AG04450 (cell line): ENCODE data around the gene RNF208. TPM values are rescaled to one million over a fixed set of nuclear protein-coding genes. Genes with fewer than 3 reads are reported as not detected.
A peak's percentile ranks its signal among the peaks of the same experiment; 100 is the strongest.

ENCODE experiments used
- CTCF ChIA-PET: fragments of 300-600, 350-600 bp; formaldehyde crosslinking; extraction: SDS; loops from one replicate; lab custom pipeline; 2022; ENCODE audit warnings: antibody characterized with exemption, inconsistent platforms; lab: Charles Lee
- POLR2A ChIA-PET: fragments of 350-600 bp; formaldehyde crosslinking; extraction: SDS; loops from one replicate; lab custom pipeline; 2021; ENCODE audit warnings: antibody characterized with exemption, inconsistent platforms; lab: Yijun Ruan, JAX
- DNase-seq: peaks from one replicate; pipeline ENCODE4 v3.0.0-alpha.2; 2011; ENCODE audit warnings: low read depth, low spot score
- H3K27ac ChIP-seq: one replicate; pipeline ENCODE4 v1.5.1; 2012; ENCODE audit warnings: low read depth, low read length, control low read depth
- H3K27me3 ChIP-seq: one replicate; pipeline ENCODE4 v1.6.0; 2012; ENCODE audit warnings: low read length; ENCODE audit not compliant: control insufficient read depth, insufficient read depth
- H3K4me3 ChIP-seq: 2 replicates; pipeline ENCODE4 v1.5.1; 2011; ENCODE audit warnings: mild to moderate bottlenecking, low read depth, low read length, control low read depth
- H3K9me3 ChIP-seq: 2 replicates; pipeline ENCODE4 v1.5.1; 2012; ENCODE audit warnings: low read length; ENCODE audit not compliant: control insufficient read depth, insufficient read depth
- CTCF ChIP-seq: IDR thresholded peaks from 2 replicates; pipeline ENCODE4 v1.5.1; 2011; ENCODE audit warnings: low read depth, low read length, control low read depth, inconsistent platforms
- polyA plus RNA-seq: library from polyadenylated mRNA; depleted of rRNA; stranded (reverse); fragments of >200 nt; gene quantifications from 2 replicates; pipeline ENCODE4 v1.2.3, GENCODE V29; 2011

Gene RNF208
- polyA plus RNA-seq, 1 experiment: 0.17 TPM

- POLR2A ChIA-PET: interaction anchor here (0.6 to 1.8 kb wide), 3 partner anchors 22 to 67 kb away, joined by 5 to 10 read pairs (median 5); partner anchors contain the start of genes SSNA1 and TUBB4B
- H3K27ac ChIP-seq: peak overlapping the region; percentile 11
- H3K27me3 ChIP-seq: no peaks in the 10 kb centered on the region
- H3K9me3 ChIP-seq: no peaks in the 10 kb centered on the region; the same call in 1 of the 2 replicates
- TF ChIP-seq CTCF: no peak
- DNase-seq: no peak
- no peak overlapping the region for H3K4me3 ChIP-seq
- CTCF ChIA-PET: interaction anchor here (0.7 to 1.4 kb wide), 2 partner anchors 18 to 204 kb away, joined by 4 to 7 read pairs; partner anchors contain the start of gene EXD3
Measured at GRCh38 chr9:137218754-137219271, 3.2 kb downstream of the RNF208 start.

- DNase-seq: no peak
- CTCF ChIA-PET: interaction anchor here (1.4 kb wide), 1 partner anchor 18 kb away, joined by 7 read pairs; no protein-coding TSS in a partner anchor
- no peaks in the 10 kb centered on the region for H3K27me3 ChIP-seq
- POLR2A ChIA-PET: interaction anchor here (0.6 to 1.8 kb wide), 3 partner anchors 22 to 29 kb away, joined by 3 to 10 read pairs (median 5); partner anchors contain the start of genes SSNA1 and TUBB4B
- H3K27ac ChIP-seq: no peak overlapping the region
- no peak overlapping the region for H3K4me3 ChIP-seq
- no peak for TF ChIP-seq CTCF
- no peaks in the 10 kb centered on the region; the same call in 1 of the 2 replicates for H3K9me3 ChIP-seq
Measured at GRCh38 chr9:137218212-137218753, 3.8 kb downstream of the RNF208 start.

- H3K4me3 ChIP-seq: no peak overlapping the region
- no peak for DNase-seq
- no peak for TF ChIP-seq CTCF
- ChIA-PET CTCF (no interaction called here), POLR2A (interaction anchor here (0.6 to 1.4 kb wide), 3 partner anchors 12 to 29 kb away, joined by 3 to 5 read pairs (median 3); partner anchors contain the start of genes NDOR1, SSNA1, TMEM203 and TUBB4B)
- H3K9me3 ChIP-seq: no peaks in the 10 kb centered on the region; the same call in 1 of the 2 replicates
- H3K27me3 ChIP-seq: no peaks in the 10 kb centered on the region
- H3K27ac ChIP-seq: no peak overlapping the region
Measured at GRCh38 chr9:137217276-137218211, 4.5 kb downstream of the RNF208 start.

- ChIA-PET CTCF (interaction anchor here (0.6 to 0.7 kb wide), 2 partner anchors 20 to 428 kb away, joined by 3 read pairs; no protein-coding TSS in a partner anchor), POLR2A (interaction anchor here (0.7 kb wide), 1 partner anchor 11 kb away, joined by 3 read pairs; the partner anchor contains the start of genes NDOR1 and TMEM203)
Measured at GRCh38 chr9:137216188-137216965, 5.7 kb downstream of the RNF208 start.

More at GRCh38 chr9:137216188-137216965, 5.7 kb downstream of the RNF208 start:
- DNase-seq: no peak
- Histone ChIP-seq H3K27ac (no peak overlapping the region), H3K27me3 (no peaks in the 10 kb centered on the region), H3K9me3 (no peaks in the 10 kb centered on the region; the same call in 1 of the 2 replicates), H3K4me3 (no peak overlapping the region)
- no peak for TF ChIP-seq CTCF
